Measurements from ENCODE around the gene VWC2.

The VWC2 gene

DNA sequence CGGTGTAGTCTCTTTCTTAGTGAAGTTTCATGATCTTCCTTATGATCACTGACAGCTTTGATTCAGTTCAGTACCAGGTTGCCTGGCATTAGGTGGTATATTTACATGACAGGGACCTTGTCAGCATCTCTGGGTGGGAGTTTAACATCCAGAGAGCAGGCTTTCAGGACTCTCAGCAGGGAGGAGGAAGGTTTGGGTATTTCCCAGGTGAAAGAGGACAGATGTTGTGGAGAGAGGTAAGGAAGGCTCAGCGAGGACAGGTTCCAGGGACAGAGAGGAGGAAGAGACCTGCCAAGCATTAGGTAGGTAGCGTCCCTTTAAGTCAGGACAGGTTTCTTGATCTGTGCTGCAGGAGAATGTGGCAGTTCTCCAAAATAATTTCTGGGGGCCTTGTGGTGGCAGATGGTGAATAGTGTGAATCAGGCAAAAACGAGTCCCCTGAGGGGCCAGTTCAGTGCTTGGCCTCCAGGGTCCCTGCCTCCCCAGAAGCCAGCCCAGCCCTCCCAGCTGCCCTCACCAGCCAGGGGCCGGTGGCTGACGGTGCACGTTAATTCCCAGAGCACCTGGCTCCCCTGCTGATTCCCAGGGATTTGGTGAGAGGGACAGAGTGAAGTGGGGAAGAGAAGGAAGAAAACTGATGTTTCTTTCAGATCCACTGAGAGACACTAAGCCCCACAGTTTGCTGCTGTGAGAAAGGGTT lies 82.0 kb downstream of the VWC2 start:
- TF ChIP-seq EGR2 (tag by site-specific recombination; IDR thresholded peaks at IDR 0.05; ENCODE audit: low read depth) (no peak), ZSCAN30 (tag by site-specific recombination; IDR thresholded peaks at IDR 0.05) (no peak), ZEB2 (tag by site-specific recombination; IDR thresholded peaks at IDR 0.05) (no peak), PRDM4 (tag by site-specific recombination; IDR thresholded peaks at IDR 0.05) (no peak), KLF16 (tag by site-specific recombination; IDR thresholded peaks at IDR 0.05) (no peak), ZNF394 (tag by site-specific recombination; IDR thresholded peaks at IDR 0.05; ENCODE audit: borderline replicate concordance) (no peak), REPIN1 (tag by site-specific recombination; IDR thresholded peaks at IDR 0.05; ENCODE audit: low read depth) (no peak), MZF1 (tag by site-specific recombination; IDR thresholded peaks at IDR 0.05; ENCODE audit: borderline replicate concordance) (no peak), ZNF146 (tag by site-specific recombination; IDR thresholded peaks at IDR 0.05) (no peak), ZNF701 (tag by site-specific recombination; IDR thresholded peaks at IDR 0.05) (no peak)
- Histone ChIP-seq H3K36me3 (ENCODE audit: control insufficient read depth in 2 of 2, insufficient read depth in 1 of 2, low read length in 2 of 2) (no peaks in the 10 kb centered on the region), H3K9me3 (ENCODE audit: control insufficient read depth, insufficient read depth, low read depth, low read length) (no peaks in the 10 kb centered on the region), H3K4me3 (ENCODE audit: low read depth, low read length) (no peak overlapping the region), H3K27ac (ENCODE audit: extremely low read depth, low read depth, low read length) (no peak overlapping the region), H3K4me1 (ENCODE audit: control insufficient read depth, insufficient read depth, low read length) (no peaks in the 10 kb centered on the region)
- ChIA-PET CTCF (no interaction called here), POLR2A (no interaction called here)

DNA sequence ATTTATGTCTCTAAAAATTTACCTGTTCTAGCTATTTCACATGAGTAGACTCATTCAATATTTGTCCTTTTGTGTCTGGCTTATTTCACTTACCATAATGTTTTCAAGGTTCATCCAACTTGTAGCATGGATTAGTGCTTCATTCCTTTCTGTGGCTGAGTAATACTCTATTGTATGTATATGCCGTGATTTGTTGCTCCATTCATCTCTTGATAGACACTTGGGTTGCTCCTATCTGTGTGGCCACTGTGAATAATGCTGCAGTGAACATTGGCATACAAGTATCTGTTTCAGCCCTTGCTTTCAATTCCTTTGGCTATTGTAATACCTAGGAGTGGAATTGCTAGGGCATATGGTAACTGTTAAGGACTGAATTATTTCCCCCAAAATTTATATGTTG lies 86.9 kb downstream of the VWC2 start:
- Histone ChIP-seq H3K4me3 (ENCODE audit: low read depth, low read length) (no peak overlapping the region), H3K9me3 (ENCODE audit: control insufficient read depth, insufficient read depth, low read depth, low read length) (no peaks in the 10 kb centered on the region), H3K27ac (ENCODE audit: extremely low read depth, low read depth, low read length) (no peak overlapping the region), H3K4me1 (ENCODE audit: control insufficient read depth, insufficient read depth, low read length) (no peaks in the 10 kb centered on the region), H3K36me3 (ENCODE audit: control insufficient read depth in 2 of 2, insufficient read depth in 1 of 2, low read length in 2 of 2) (no peaks in the 10 kb centered on the region)
- ChIA-PET POLR2A (no interaction called here), CTCF (no interaction called here)
- TF ChIP-seq ZNF169 (tag by site-specific recombination; IDR thresholded peaks at IDR 0.05): no peak
- TF ChIP-seq KLF10 (tag by site-specific recombination; IDR thresholded peaks at IDR 0.05): no peak

DNA sequence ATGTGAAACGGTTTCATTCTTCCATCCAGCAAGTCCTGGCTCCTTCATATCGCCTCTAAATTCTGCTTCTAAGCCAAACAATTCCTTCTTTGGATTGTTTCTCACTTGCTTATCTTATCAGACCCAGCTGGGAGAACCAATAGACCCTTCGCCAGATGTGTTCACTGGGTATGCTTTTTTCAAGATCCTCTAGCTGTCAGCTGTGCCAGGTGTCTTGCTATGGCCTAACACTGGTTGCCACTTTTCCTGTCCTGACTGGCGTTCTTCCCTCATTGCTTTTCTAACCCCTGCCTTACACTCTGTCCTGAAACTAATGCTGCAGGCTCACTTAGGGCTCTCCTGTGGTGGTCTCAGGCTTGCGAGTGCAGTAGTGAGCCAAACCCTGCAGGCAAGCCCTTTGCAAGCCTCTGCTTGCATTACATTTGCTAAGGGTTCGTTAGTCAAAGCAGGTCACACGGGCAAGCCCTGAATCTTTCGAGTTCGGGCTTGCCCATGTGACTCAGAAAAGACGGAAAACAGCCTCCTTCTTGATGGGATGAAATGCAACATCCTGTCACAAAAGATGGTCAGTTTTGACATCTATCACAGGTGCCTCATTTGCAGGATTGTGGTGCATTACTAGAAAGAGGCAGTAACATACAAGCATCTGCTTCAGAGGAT lies 92.8 kb downstream of the VWC2 start:
- no peak for TF ChIP-seq ZNF610 (tag by site-specific recombination; IDR thresholded peaks at IDR 0.05; ENCODE audit: borderline replicate concordance)
- CTCF ChIA-PET: no interaction called here
- POLR2A ChIA-PET: no interaction called here
- Histone ChIP-seq H3K9me3 (ENCODE audit: control insufficient read depth, insufficient read depth, low read depth, low read length) (no peaks in the 10 kb centered on the region), H3K4me1 (ENCODE audit: control insufficient read depth, insufficient read depth, low read length) (no peaks in the 10 kb centered on the region), H3K36me3 (ENCODE audit: control insufficient read depth in 2 of 2, insufficient read depth in 1 of 2, low read length in 2 of 2) (no peaks in the 10 kb centered on the region), H3K27ac (ENCODE audit: extremely low read depth, low read depth, low read length) (no peak overlapping the region), H3K4me3 (ENCODE audit: low read depth, low read length) (no peak overlapping the region)

DNA sequence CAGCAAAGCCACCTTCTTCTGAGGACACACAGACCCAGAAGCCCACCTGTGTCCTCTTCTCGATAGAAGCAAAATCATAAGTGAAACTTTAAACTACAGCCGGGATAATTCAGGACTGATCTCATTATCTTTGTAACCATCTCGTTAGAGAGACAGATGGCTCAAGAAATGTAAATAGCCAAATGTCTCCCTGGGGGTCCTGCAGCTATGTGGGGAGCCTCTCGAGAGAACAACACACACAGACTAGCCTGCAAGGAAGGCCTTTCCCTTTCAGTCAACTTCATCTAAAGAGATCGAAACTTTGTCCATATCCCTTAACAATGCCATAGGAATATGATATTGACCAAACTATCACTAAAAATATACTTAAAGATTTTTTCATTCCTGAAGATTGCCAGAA lies 93.5 kb downstream of the VWC2 start:
- Histone ChIP-seq H3K4me1 (ENCODE audit: control insufficient read depth, insufficient read depth, low read length) (no peaks in the 10 kb centered on the region), H3K4me3 (ENCODE audit: low read depth, low read length) (no peak overlapping the region), H3K36me3 (ENCODE audit: control insufficient read depth in 2 of 2, insufficient read depth in 1 of 2, low read length in 2 of 2) (no peaks in the 10 kb centered on the region), H3K27ac (ENCODE audit: extremely low read depth, low read depth, low read length) (no peak overlapping the region), H3K9me3 (ENCODE audit: control insufficient read depth, insufficient read depth, low read depth, low read length) (no peaks in the 10 kb centered on the region)
- CTCF ChIA-PET: no interaction called here
- POLR2A ChIA-PET: no interaction called here
- no peak for TF ChIP-seq ZNF530 (tag by site-specific recombination; IDR thresholded peaks at IDR 0.05; ENCODE audit: low read depth)
- no peak for TF ChIP-seq FEZF1 (tag by site-specific recombination; IDR thresholded peaks at IDR 0.05)
- no peak for TF ChIP-seq IKZF3 (tag by site-specific recombination; IDR thresholded peaks at IDR 0.05)
- no peak for TF ChIP-seq TRIM28 (IDR thresholded peaks at IDR 0.05; ENCODE audit: borderline replicate concordance, low read length)
- no peak for TF ChIP-seq ZNF214 (tag by site-specific recombination; IDR thresholded peaks at IDR 0.05; ENCODE audit: borderline replicate concordance)
- no peak for TF ChIP-seq ZBTB21 (tag by site-specific recombination; IDR thresholded peaks at IDR 0.05)
- no peak for TF ChIP-seq GLI2 (tag by site-specific recombination; IDR thresholded peaks at IDR 0.05; ENCODE audit: borderline replicate concordance, low read depth)
- no peak for TF ChIP-seq KLF7 (tag by site-specific recombination; IDR thresholded peaks at IDR 0.05; ENCODE audit: borderline replicate concordance)
- no peak for TF ChIP-seq ZFP3 (tag by site-specific recombination; IDR thresholded peaks at IDR 0.05; ENCODE audit: low read depth)
- no peak for TF ChIP-seq ZNF544 (tag by site-specific recombination; IDR thresholded peaks at IDR 0.05)
- TF ChIP-seq REST (tag by site-specific recombination; IDR thresholded peaks at IDR 0.05): no peak

All from HEK293 (cell line).